HG03066 (cell line): ENCODE results near the gene RPS6KA2.

Experiments used
- ATAC-seq: cut with Tn5 transposase; IDR thresholded peaks from one replicate; pipeline ENCODE4 v1.9.1; 2021; ENCODE audit warnings: low read depth; ENCODE audit not compliant: unreplicated experiment

Gene RPS6KA2

GRCh38 chr6:166460473-166461437, 166.3 kb downstream of the RPS6KA2 start:
- ATAC-seq = no peak

- ATAC-seq = no peak
These were observed 167.1 kb downstream of the RPS6KA2 start for GRCh38 chr6:166459906-166460305.

- no peak for ATAC-seq
These were observed 167.8 kb downstream of the RPS6KA2 start for GRCh38 chr6:166459272-166459671.

- peak; percentile 52 for ATAC-seq
These were observed 170.5 kb downstream of the RPS6KA2 start for GRCh38 chr6:166456395-166457156.

- ATAC-seq = no peak
These were observed 172.1 kb downstream of the RPS6KA2 start for GRCh38 chr6:166454692-166455515.

- no peak for ATAC-seq
These were observed 173.4 kb downstream of the RPS6KA2 start for GRCh38 chr6:166453651-166454050.

GRCh38 chr6:166450167-166450873, 176.7 kb downstream of the RPS6KA2 start:
- no peak for ATAC-seq

- no peak for ATAC-seq
These were observed 177.4 kb downstream of the RPS6KA2 start for GRCh38 chr6:166449641-166450040.

- no peak for ATAC-seq
These were observed 178.0 kb downstream of the RPS6KA2 start for GRCh38 chr6:166449036-166449435.

- ATAC-seq = no peak
These were observed 178.6 kb downstream of the RPS6KA2 start for GRCh38 chr6:166448432-166448831.

GRCh38 chr6:166446567-166447065, 180.4 kb downstream of the RPS6KA2 start:
- no peak for ATAC-seq

- no peak for ATAC-seq
These were observed 180.9 kb downstream of the RPS6KA2 start for GRCh38 chr6:166446146-166446545.

GRCh38 chr6:166444446-166444845, 182.6 kb downstream of the RPS6KA2 start:
- ATAC-seq = no peak

GRCh38 chr6:166443166-166443565, 183.9 kb downstream of the RPS6KA2 start:
- no peak for ATAC-seq

GRCh38 chr6:166442131-166442685, 184.8 kb downstream of the RPS6KA2 start:
- ATAC-seq = no peak

GRCh38 chr6:166441325-166442078, 185.5 kb downstream of the RPS6KA2 start:
- ATAC-seq = no peak

- no peak for ATAC-seq
These were observed 186.3 kb downstream of the RPS6KA2 start for GRCh38 chr6:166440729-166441128.

GRCh38 chr6:166440106-166440505, 186.9 kb downstream of the RPS6KA2 start:
- no peak for ATAC-seq
